Mesenchymal stem cell (in vitro differentiated cells and primary cell): ENCODE measurements around the gene PAX5.
A peak's percentile ranks its signal among the peaks of the same experiment; 100 is the strongest.

ENCODE experiments used
- DNase-seq: peaks from one replicate; pipeline ENCODE4 v3.0.0-alpha.2; 2013
- H2AFZ ChIP-seq: one replicate; pipeline ENCODE4 v1.6.1; 2013; ENCODE audit warnings: low read depth, mild to moderate bottlenecking, control low read depth, inconsistent platforms, low read length, moderate library complexity
- H2AK5ac ChIP-seq: 2 replicates; pipeline ENCODE4 v1.6.1; 2013; ENCODE audit warnings: low read length, moderate library complexity, mild to moderate bottlenecking, inconsistent platforms; ENCODE audit not compliant: severe bottlenecking
- H2BK120ac ChIP-seq: one replicate; pipeline ENCODE4 v1.6.1; 2013; ENCODE audit warnings: low read depth, mild to moderate bottlenecking, inconsistent platforms, low read length, moderate library complexity
- H2BK12ac ChIP-seq, 2 experiments: one replicate each; pipeline ENCODE4 v1.6.1; 2013; ENCODE audit warnings: inconsistent platforms in 2 of 2, low read length in 2 of 2, mild to moderate bottlenecking in 2 of 2, moderate library complexity in 2 of 2, control low read depth in 1 of 2
- H2BK15ac ChIP-seq: one replicate; pipeline ENCODE4 v1.6.1; 2013; ENCODE audit warnings: mild to moderate bottlenecking, low read depth, inconsistent platforms; ENCODE audit not compliant: poor library complexity, severe bottlenecking
- H2BK5ac ChIP-seq: 2 replicates; pipeline ENCODE4 v1.6.1; 2013; ENCODE audit warnings: low read depth, mild to moderate bottlenecking, low read length, control low read depth, inconsistent platforms; ENCODE audit not compliant: poor library complexity, severe bottlenecking
- H3K14ac ChIP-seq, 2 experiments: one replicate each; pipeline ENCODE4 v1.6.1; 2013; ENCODE audit warnings: inconsistent platforms in 2 of 2, low read length in 2 of 2, control low read depth in 1 of 2, mild to moderate bottlenecking in 1 of 2, moderate library complexity in 1 of 2
- H3K18ac ChIP-seq, 2 experiments: one replicate each; pipeline ENCODE4 v1.6.1; 2013; ENCODE audit warnings: inconsistent platforms in 2 of 2, low read length in 2 of 2, control low read depth in 1 of 2, low read depth in 1 of 2, mild to moderate bottlenecking in 1 of 2
- H3K23ac ChIP-seq, 2 experiments: one replicate each; pipeline ENCODE4 v1.6.1; 2013; ENCODE audit warnings: inconsistent platforms in 2 of 2, low read length in 2 of 2, mild to moderate bottlenecking in 2 of 2, moderate library complexity in 2 of 2, control low read depth in 1 of 2
- H3K27ac ChIP-seq: 2 replicates; pipeline ENCODE4 v1.5.1; 2013; ENCODE audit warnings: mild to moderate bottlenecking, moderate library complexity, low read length, control low read depth, inconsistent platforms; ENCODE audit not compliant: poor library complexity, severe bottlenecking
- H3K27me3 ChIP-seq, 2 experiments: 2 replicates each; pipeline versions ENCODE4 v1.6.1 to v1.7.0; 2013; ENCODE audit warnings: low read length in 2 of 2, mild to moderate bottlenecking in 2 of 2, moderate library complexity in 2 of 2, control low read depth in 1 of 2, inconsistent platforms in 1 of 2; ENCODE audit not compliant: control insufficient read depth in 1 of 2, insufficient read depth in 1 of 2
- H3K36me3 ChIP-seq, 2 experiments: 2 replicates each; pipeline versions ENCODE4 v1.6.1 to v1.7.0; 2013; ENCODE audit warnings: low read length in 2 of 2, control low read depth in 1 of 2, inconsistent platforms in 1 of 2, low read depth in 1 of 2, mild to moderate bottlenecking in 1 of 2; ENCODE audit not compliant: insufficient read depth in 2 of 2, control insufficient read depth in 1 of 2
- H3K4ac ChIP-seq, 2 experiments: one replicate each; pipeline ENCODE4 v1.6.1; 2013; ENCODE audit warnings: inconsistent platforms in 2 of 2, low read length in 2 of 2, mild to moderate bottlenecking in 2 of 2, moderate library complexity in 2 of 2, control low read depth in 1 of 2, low read depth in 1 of 2
- H3K4me1 ChIP-seq: 2 replicates; pipeline ENCODE4 v1.6.1; 2013; ENCODE audit warnings: low read depth, low read length, control low read depth; ENCODE audit not compliant: control insufficient read depth, insufficient read depth
- H3K4me2 ChIP-seq: 2 replicates; pipeline ENCODE4 v1.6.1; 2013; ENCODE audit warnings: low read length, mild to moderate bottlenecking, inconsistent platforms; ENCODE audit not compliant: poor library complexity, severe bottlenecking
- H3K4me3 ChIP-seq, 2 experiments: 2 replicates each; pipeline versions ENCODE4 v1.5.1 to v1.7.0; 2013; ENCODE audit warnings: low read length in 2 of 2, mild to moderate bottlenecking in 2 of 2, control low read depth in 1 of 2, low read depth in 1 of 2; ENCODE audit not compliant: insufficient read depth in 1 of 2
- H3K79me1 ChIP-seq: replicated peaks from 2 replicates; pipeline ENCODE4 v1.6.1; 2013; ENCODE audit warnings: mild to moderate bottlenecking, control low read depth, low read length, inconsistent platforms; ENCODE audit not compliant: poor library complexity, severe bottlenecking
- H3K9ac ChIP-seq: 2 replicates; pipeline ENCODE4 v1.7.0; 2013; ENCODE audit warnings: mild to moderate bottlenecking, low read length, moderate library complexity
- H3K9me3 ChIP-seq: 2 replicates; pipeline ENCODE4 v1.7.0; 2013; ENCODE audit warnings: mild to moderate bottlenecking, low read length; ENCODE audit not compliant: control insufficient read depth
- H4K8ac ChIP-seq: one replicate; pipeline ENCODE4 v1.6.1; 2013; ENCODE audit warnings: inconsistent platforms, mild to moderate bottlenecking, low read length, moderate library complexity
- H4K91ac ChIP-seq: one replicate; pipeline ENCODE4 v1.6.1; 2013; ENCODE audit warnings: mild to moderate bottlenecking, low read length, inconsistent platforms
- WGBS: methylation state at CpG from one replicate; pipeline ENCODE4 v1.1.7; 2013; ENCODE audit warnings: mixed read lengths; 5-methylcytosine and 5-hydroxymethylcytosine counted together

Gene PAX5

GRCh38 chr9:37036776-37037502, 2.9 kb upstream of the PAX5 start:
- Histone ChIP-seq H3K4me3 (peak overlapping the region; percentile 46 to 81), H3K27ac (no peak overlapping the region), H4K91ac (no peak overlapping the region), H2BK12ac (no peak overlapping the region), H2BK15ac (no peak overlapping the region), H4K8ac (no peak overlapping the region), H2AK5ac (no peak overlapping the region), H3K4me2 (peak overlapping the region; percentile 89), H3K4ac (no peak overlapping the region), H3K36me3 (no peaks in the 10 kb centered on the region), H3K79me1 (no peaks in the 10 kb centered on the region), H2BK5ac (no peak overlapping the region), H2AFZ (peak overlapping the region; percentile 36), H3K14ac (no peak overlapping the region), H3K27me3 (peaks cover 91 to 100% of the 10 kb centered on the region in 2 experiments), H2BK120ac (no peak overlapping the region), H3K9me3 (no peaks in the 10 kb centered on the region), H3K9ac (peak overlapping the region; percentile 54), H3K4me1 (peaks cover 33% of the 10 kb centered on the region), H3K18ac (no peak overlapping the region), H3K23ac (no peak overlapping the region)
- WGBS: 2% methylated on average over 34 of the region's 44 CpGs
- peak; percentile 57 for DNase-seq

GRCh38 chr9:37036371-37036775, 2.3 kb upstream of the PAX5 start:
- no peak overlapping the region for H3K4ac ChIP-seq
- no peak overlapping the region for H3K18ac ChIP-seq
- H2BK5ac ChIP-seq: no peak overlapping the region
- WGBS: 2% methylated on average over 40 of the region's 40 CpGs
- H2BK15ac ChIP-seq: no peak overlapping the region
- no peaks in the 10 kb centered on the region for H3K36me3 ChIP-seq
- DNase-seq: peak; percentile 37
- no peak overlapping the region for H2BK12ac ChIP-seq
- no peak overlapping the region for H3K23ac ChIP-seq
- H3K4me1 ChIP-seq: peaks cover 33% of the 10 kb centered on the region
- no peaks in the 10 kb centered on the region for H3K9me3 ChIP-seq
- H4K8ac ChIP-seq: no peak overlapping the region
- H2AK5ac ChIP-seq: no peak overlapping the region
- no peak overlapping the region for H3K9ac ChIP-seq
- H2AFZ ChIP-seq: peak overlapping the region; percentile 36
- H3K27me3 ChIP-seq: peaks cover 91 to 100% of the 10 kb centered on the region in 2 experiments
- H4K91ac ChIP-seq: no peak overlapping the region
- no peak overlapping the region for H3K14ac ChIP-seq
- no peak overlapping the region for H2BK120ac ChIP-seq
- H3K4me3 ChIP-seq: peak overlapping the region; percentile 46 to 81
- peak overlapping the region; percentile 89 for H3K4me2 ChIP-seq
- no peaks in the 10 kb centered on the region for H3K79me1 ChIP-seq
- no peak overlapping the region for H3K27ac ChIP-seq

- Histone ChIP-seq H3K4me3 (peak overlapping the region in 1 of 2 experiments; percentile 81), H2BK120ac (no peak overlapping the region), H3K18ac (no peak overlapping the region), H3K9ac (no peak overlapping the region), H4K91ac (no peak overlapping the region), H3K4me1 (peaks cover 33% of the 10 kb centered on the region), H2BK5ac (no peak overlapping the region), H2AFZ (no peak overlapping the region), H4K8ac (no peak overlapping the region), H3K36me3 (no peaks in the 10 kb centered on the region), H3K14ac (no peak overlapping the region), H3K9me3 (no peaks in the 10 kb centered on the region), H2AK5ac (no peak overlapping the region), H3K4me2 (no peak overlapping the region), H3K27ac (no peak overlapping the region), H3K23ac (no peak overlapping the region), H3K27me3 (peaks cover 91 to 100% of the 10 kb centered on the region in 2 experiments), H3K79me1 (no peaks in the 10 kb centered on the region), H3K4ac (no peak overlapping the region), H2BK15ac (peak overlapping the region; percentile 40), H2BK12ac (no peak overlapping the region)
- DNase-seq: peak; percentile 47
- 1% methylated on average over 34 of the region's 35 CpGs for WGBS
Observed at GRCh38 chr9:37035648-37036370, 1.7 kb upstream of the PAX5 start.

GRCh38 chr9:37034938-37035647, 1.0 kb upstream of the PAX5 start:
- Histone ChIP-seq H3K4me2 (no peak overlapping the region), H2BK120ac (no peak overlapping the region), H3K9ac (no peak overlapping the region), H2AFZ (no peak overlapping the region), H3K14ac (no peak overlapping the region), H3K79me1 (no peaks in the 10 kb centered on the region), H2BK12ac (no peak overlapping the region), H3K4me1 (peaks cover 36% of the 10 kb centered on the region), H3K4ac (no peak overlapping the region), H3K27ac (no peak overlapping the region), H2BK15ac (peak overlapping the region; percentile 40), H3K18ac (no peak overlapping the region), H3K9me3 (no peaks in the 10 kb centered on the region), H2BK5ac (no peak overlapping the region), H4K8ac (no peak overlapping the region), H4K91ac (no peak overlapping the region), H2AK5ac (no peak overlapping the region), H3K27me3 (peaks cover 91 to 100% of the 10 kb centered on the region in 2 experiments), H3K23ac (peak overlapping the region in 1 of 2 experiments; percentile 51), H3K36me3 (no peaks in the 10 kb centered on the region), H3K4me3 (no peak overlapping the region)
- 6% methylated on average over 27 of the region's 27 CpGs for WGBS
- DNase-seq: no peak
